GM18508 (cell line): Measurements from ENCODE around the gene RIPOR3.
"Not testable (repeated sequence)": the region's sequence is repeated elsewhere in the genome, so short reads cannot be mapped to it uniquely, and the experiment has no call there.

Experiments used
- ATAC-seq: cut with Tn5 transposase; IDR thresholded peaks from one replicate; pipeline ENCODE4 v1.9.1; 2021; ENCODE audit warnings: moderate number of reproducible peaks; ENCODE audit not compliant: insufficient read depth, unreplicated experiment

The RIPOR3 gene

DNA sequence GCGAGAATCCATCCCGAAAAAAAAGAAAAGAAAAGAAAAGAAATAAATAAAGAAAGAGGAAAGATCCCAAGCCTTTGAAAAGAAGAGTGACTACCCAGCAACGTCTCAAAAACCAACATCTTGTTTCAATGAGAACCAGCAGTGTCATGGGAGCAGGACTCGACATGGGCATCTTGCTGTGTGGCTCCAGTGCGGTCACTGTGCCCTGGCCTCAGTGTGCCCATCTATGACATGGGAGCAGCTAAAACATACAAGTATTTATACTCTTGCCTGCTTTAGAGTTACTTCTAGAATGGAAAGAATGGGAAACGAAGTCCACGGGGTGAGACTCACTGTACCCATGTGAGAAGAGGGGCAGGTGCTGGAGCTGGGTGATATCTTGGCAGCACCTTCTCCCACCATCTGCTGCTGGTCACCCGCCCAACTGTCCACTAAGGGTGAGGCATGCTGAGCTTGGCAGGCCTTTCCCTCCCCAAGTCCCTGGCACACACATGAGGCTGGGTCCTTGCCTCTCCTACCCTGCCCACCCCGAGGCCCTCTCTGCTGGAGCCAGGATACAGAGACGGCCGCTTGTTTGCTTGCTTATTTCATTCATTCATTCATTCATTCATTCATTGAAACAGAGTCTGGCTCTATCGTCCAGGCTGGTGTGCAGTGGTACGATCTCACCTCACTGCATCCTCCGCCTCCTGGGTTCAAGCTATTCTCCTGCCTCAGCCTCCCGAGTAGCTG lies 77.7 kb downstream of the RIPOR3 start:
- no peak for ATAC-seq

DNA sequence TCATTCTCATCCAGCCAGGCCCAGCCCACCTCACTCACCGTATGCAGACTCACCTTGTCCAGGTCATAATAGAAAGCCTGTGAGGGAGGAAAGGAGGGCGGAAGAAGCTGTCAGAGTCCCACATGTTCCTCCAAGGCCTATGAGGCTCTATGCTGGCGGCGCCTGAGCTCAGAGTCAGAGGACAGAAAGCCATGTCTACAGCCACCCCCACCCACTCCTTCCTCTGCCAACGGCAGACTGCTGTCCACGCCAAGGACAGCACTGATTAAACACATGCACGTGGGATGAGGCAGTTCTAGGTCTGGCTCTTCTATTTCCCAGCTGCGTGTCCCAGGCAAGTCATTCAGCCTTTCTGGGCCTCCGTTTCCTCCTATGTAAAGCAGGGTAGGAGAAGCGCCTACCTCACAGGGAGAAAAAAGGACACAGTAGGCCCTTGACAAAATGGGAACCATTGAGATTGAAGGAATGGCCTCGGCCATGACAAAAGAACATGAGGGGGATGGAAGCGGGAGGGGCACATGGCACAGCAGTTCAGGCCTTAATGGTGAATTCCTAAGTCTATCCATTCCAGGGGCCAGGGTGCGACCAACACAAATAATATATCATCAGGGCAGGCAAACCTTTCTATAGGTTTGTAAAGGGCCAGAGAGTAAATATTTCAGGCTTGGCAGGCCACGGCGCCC lies 80.1 kb downstream of the RIPOR3 start:
- ATAC-seq = no peak

DNA sequence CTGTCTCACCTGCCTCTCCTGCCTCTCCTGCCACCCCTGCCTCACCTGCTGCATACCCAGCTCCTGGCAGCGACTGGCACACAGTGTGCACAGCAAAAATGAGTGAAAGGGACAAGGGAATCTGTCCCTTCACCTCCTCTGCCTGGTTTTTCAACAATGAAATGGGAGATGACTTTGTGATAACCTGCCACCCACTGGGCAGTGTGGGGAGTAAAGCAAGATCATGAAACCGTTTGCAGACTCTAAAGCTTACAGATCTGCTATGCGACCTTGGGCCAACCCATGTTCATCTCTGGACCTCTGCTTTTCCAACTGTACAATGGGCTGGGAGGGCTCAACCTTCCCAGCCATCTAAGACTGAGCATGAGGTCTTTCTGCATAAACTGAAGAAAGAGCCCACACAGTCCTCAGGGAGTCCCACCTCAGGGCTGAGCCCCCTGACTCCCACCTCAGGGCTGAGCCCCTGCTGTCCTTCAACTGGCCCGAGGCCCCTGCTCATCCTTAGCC lies 81.1 kb downstream of the RIPOR3 start:
- no peak for ATAC-seq

DNA sequence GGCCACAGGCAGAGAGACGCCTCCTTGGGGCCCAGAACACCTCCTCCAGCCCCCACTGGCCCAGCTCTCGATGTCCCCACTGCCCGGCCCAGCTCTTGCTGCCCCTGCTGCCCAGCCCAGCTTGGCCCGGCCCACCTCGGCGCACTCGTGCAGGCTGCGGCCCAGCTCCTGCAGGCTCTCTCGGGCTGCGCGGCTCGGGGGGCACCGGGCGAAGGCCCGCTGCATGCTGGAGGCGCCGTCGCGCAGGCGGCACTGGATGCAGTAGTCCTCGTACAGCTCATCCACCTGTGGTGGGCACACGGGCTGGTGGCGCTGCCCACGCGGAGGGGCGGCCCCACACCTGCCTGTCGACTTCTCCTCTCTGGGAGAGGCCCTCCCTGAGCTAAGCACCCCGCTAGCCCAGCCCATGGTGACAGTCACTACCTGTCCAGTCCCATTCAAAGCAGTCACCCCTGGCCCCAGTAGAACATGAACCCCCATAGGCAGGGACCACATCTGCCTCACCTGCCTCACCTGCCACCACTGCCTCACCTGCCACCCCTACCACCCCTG lies 81.8 kb downstream of the RIPOR3 start:
- no peak for ATAC-seq

DNA sequence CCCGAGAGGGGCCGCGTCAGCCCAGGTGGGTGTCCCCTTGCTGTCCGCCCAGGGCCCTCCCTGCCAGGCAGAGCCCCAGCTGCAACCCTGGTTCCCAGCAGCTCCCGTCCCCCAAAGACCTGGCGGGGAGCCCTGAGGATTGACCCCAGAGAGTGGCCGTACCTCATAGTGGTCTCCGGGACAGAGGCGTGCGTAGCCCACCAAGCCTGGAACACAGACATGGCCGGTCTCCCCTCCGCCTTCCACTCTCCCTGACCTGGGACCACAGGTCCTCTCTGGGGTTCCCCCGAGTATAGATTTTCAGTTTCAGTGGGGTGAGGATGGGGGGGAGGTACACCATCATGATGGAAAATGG lies 82.6 kb downstream of the RIPOR3 start:
- ATAC-seq = no peak

DNA sequence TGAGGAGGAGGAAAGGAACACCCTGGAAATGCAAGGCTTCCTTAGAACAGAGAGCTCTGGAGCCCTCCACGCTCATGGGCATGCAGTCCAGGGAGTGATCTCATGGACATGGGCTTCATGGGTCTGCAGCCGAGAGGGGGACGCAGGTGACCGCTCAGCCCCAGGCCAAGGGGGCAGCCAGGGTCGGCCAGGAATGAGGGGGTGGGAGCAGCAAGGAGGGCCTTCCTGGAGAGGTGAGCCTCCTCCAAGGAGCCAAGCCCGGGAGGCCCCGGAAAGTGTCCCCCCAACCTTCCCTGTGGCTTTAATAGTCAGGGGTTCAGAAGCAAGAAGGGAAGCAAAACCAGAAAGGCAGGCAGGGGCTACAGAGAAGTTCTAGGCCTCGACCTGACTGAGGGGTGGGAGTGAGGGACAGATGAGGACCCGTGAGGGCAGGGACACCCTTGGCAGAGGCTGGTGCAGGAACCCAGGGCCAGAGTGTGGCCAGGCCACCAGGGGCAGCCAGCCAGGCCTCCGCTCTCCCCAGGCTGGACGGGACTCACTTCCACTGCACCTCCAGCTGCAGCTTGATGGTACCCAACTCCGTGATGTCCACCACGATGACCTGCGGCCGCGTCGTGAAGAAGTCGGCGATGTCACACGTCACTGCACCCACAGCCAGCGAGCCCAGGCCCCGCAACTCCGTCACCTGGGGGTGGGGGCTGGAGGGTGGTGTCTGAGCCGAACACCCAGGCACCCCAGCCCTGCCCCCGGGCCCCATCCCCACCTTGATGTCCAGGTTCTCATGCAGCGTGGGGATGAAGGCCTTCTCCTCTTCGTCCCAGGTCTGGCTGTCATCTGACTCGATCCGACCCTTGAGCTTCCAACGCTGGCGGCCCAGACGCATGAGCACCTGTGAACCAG lies 83.2 kb downstream of the RIPOR3 start:
- ATAC-seq = no peak

DNA sequence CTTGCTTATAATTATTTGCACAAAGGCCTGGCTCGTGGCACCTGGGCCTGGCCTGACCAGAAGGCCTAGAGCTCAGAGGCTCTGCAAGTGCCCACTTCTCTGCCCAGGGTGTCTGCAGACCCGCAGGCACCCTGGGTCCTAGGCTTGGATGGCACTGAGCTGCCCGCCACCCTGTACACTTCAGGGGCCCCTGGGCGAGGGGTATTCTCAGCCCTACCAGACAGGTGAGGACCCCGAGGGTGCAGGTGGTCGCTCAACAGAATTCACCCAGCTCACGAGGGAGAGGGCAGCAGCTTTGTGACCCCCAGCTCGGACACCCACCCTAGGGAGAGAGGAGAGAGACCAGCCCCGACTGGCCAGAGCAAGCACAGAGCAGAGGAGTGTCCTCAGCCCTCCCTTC lies 83.9 kb downstream of the RIPOR3 start:
- ATAC-seq = no peak

DNA sequence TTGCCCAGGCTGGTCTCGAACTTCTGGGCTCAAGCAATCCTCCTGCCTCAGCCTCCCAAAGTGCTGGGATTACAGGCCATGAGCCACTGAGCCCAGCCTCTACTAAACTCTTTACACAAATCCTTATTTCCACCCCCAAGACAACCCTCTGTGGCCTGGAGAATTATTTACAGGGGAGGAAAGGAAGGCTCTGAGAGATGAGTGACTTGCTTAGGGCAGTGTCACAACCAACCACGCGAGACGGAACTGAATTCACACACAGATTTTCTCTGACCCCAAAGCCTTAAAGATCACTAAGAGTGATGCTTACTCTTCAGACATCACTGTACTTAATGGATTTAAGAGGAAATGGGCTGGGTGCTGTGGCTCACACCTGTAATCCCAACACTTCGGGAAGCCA lies 86.2 kb downstream of the RIPOR3 start:
- ATAC-seq = no peak

DNA sequence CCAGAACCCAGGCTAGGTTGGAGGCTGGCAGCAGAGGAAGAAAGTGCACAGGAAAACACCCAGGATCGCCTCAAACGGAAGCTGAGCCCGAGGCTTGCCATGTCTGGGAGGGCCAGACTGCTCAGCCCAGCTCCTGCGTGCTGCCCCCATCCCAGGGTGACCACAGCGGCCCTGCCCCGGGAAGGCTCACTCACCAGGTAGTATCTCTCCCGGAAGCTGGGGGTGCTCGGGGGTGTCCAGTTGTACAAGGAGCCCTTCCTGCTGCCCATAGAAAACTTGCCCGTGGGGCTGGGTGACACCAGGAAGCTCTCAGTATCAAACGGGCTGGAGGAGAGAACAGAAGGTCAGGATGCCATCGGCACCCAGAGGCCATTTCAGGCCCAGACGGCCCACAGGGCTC lies 86.9 kb downstream of the RIPOR3 start:
- no peak for ATAC-seq

DNA sequence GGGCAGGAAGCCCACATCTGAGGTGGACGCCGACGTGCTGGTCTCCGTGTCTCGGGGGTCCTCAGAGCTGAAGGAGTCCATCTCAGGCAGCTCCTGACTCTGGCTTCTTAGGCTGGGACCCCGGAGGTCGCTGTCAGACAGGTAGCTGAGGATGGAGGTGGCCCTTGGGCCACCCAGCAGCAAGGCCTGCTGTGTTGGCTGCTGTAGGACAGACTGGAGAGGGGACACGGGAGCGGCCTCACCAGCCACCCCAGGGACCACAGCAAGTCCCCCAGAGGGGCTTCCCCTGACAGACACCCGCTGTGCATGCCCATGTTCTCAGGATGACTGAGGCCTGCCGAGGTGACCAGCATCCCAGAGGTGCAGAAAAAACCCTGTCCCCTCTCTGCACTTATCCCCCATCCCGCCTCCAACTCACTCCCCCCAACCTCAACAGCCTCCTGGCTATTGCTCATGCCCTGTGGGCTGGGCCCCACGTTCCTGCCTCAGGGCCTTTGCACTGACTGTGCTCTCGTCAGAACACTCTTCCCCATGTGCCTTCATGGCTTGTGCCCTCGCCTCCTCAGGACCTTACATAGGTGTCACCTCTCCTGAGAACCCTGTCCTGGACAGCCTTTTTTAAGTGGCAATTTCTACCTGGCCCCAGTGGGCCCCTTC lies 88.8 kb downstream of the RIPOR3 start:
- no peak for ATAC-seq

DNA sequence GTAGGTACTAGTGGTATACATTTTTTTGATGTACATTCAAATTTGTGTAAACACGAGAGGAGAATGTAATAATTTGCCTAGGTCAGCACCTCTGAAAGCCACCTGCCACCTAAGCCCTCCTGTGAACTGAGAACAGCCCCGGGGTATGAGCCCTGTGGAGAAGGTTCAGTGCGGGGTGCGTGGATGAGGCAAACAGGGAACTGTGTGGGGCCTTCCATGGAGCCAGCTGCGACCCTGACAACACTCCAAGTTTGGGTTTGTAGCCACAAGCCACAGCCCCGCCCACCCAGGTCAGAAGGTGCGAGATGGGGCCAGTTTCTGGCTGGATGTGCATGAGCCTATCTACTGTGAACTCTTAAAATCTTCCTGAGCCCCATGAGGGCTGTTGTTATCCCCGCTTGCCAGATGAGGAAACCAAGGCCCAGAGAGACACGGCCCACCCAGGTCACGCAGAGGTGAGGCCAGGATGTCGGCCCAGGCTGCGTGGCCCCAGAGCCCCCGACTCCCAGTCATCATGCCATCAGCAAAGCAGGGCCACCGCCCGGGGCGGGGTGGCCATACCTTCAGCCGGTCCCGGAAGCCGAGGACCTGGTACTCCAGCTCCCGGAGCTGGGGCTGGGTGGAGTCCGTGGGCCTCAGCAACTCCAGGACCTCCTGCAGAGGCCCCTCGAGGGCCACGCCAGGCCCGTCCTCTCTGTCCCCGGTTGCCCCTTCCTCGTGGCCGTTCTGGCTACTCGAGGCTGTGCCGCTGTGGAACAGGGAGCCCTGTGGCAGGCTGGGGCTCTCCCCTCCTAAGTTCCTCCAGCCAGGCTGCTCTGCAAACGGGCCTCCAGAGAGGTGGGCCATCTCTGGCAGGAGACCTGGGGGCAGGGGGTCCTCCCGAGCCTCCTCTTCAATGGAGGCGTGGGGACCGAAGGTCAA lies 89.6 kb downstream of the RIPOR3 start:
- ATAC-seq = no peak

DNA sequence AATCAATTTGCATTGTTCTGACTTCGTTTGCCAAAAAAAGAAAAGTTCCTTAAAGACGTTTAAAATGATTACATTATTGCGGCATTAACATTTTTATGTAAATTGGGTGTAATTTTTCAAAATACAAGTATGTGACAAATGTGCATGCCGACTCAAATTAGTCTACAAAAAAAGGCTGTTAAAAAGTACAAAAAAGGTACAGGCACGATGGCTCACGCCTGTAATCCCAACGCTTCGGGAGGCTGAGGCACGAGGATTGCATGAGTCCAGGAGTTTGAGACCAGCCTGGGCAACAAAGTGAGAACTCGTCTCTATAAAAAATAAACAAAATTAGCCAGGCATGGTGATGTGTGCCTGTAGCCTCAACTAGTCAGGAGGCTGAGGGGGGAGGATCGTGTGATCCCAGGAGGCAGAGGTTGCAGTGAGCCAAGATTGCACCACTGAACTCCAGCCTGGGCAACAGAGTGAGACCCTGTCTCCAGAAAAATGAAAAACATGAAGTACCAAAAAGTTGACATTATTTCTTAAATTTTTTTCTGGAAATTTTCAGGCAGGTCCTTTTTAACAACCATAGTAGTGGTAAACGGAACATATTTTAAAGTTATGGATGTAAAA lies 91.0 kb downstream of the RIPOR3 start:
- no peak for ATAC-seq

DNA sequence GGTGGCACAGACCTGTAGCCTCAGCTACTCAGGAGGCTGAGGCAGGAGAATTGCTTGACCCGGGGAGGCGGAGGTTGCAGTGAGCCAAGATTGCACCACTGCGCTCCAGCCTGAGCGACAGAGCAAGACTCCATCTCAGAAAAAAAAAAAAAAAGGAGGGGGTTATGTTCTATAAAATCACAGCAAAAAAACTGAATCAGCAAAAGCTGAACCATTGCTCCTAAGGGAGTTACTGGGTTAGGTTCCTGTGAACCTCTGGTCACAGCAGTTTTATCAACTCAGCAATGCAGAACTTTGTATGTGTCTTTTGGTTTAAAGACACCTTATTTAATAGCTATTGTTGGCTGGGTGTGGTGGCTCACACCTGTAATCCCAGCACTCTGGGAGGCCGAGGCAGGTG lies 92.6 kb downstream of the RIPOR3 start:
- not testable (repeated sequence) for ATAC-seq

DNA sequence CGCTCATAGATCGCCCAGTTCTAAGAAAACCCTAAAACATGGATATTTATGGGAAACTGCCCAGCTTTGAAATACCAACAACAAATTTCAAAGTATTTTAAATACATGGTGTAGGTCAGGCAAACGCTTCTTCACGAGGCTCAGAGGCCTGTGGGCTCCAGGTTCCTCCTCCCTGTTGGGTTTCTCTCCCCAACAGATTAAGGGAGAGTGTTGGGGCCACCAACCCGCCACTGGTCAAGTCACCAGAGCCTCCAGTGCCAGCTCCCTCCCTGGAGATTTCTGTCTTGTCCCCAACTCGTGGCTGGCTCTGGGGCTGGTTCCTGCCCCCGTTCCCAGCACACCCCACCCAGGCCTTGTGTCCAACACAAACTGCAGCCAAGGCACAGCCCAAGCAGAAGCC lies 93.3 kb downstream of the RIPOR3 start:
- ATAC-seq = no peak

DNA sequence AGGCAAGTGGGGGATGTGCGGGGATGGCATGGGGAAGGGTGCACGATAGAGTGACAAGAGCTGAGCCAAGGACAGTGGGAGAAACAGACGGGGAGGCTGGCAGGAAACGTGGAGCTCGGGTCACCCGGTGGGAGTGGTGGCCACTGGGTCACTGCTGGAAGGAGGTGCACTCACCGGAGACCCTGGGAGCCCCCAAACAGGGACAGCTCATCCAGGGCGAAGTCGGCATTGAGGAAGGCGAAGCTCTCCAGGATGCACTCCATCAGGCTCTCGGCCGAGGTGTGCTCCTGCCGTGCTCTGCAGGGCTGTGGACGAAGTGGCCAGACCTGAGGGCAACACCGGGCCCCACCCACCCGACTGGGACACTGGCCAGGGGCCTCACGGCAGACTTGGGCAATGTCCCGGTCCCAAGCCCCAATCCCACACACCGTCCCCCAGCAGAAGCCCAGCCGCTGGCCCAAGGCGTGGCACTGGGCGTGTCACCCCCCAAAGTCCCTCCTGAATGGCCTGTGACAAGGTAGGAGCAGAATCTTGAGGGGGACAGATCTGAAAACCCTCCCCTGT lies 93.9 kb downstream of the RIPOR3 start:
- ATAC-seq = no peak

DNA sequence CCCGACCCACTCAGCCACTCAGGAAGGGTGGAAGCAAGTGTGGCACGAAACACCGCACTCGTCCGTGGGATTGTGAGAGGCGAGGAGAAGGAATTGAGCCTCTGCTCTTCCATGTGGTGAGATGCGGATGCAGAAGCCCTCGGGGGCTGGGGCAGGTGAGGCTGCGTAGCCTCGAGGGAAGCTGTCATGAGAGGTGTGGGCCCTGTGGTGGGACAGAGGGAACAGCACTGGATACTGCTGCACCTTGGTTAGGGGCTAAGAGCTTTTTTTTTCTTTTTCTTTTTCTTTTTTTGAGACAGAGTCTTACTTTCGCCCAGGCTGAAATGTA lies 94.7 kb downstream of the RIPOR3 start:
- no peak for ATAC-seq

DNA sequence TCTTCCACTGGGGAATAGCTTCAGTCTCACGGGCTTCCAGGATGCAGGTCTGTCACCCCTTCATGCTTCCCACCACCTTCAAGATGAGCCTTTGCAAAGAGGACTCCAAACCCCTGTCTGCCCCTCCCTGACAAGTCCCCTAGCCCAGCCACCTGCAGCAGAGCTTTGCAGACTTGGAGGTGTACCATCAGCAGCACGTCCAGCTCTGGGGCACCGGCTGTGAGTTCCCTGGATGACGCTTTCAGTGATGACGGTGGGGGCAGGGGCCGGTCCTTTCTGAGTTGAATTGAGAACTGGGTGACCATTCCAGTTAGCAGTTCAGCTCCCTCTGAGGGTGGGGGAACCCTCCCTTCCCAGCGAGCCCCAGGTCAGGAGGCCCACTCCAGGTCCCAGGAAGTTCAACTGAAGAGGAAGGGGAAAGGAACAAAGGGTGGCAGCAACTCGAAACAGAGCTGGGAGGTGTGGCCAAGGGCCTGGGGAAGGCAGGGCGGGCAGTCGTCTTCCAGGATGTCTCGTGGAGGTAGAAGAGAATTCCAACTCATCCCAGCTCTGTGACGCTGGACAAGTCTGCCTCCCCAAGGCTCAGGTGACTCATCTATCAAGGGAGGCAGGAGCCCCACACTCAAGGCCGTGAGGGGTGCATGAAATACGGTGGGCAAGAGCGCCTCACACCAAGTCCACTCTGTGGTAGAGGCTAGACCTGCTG lies 95.2 kb downstream of the RIPOR3 start:
- ATAC-seq = no peak

DNA sequence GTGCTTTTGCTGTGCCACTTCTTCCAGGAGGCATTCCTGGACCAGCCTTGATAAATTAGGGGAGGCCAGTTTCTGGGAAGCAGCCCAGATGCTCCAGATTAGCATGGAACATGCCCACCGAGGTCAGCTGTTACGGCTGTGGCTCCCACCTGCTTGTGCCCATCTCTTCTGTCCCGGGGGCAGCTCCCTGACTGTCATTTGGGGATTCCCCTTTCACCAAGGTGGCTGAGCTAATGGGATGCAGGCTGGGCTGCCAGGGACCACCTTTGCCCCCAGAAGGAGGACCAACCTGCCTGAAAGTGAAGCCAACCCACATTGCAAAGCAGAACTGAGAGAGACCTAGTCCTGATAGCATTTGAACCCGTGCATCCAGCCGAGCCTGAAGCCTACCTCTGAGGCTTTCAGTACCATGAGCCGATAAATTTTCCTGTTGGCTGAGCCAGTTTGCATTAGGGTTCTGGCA lies 95.9 kb downstream of the RIPOR3 start:
- no peak for ATAC-seq
